AG04449 (cell line): ENCODE results near the gene NPW.
"Not testable (repeated sequence)": the region's sequence is repeated elsewhere in the genome, so short reads cannot be mapped to it uniquely, and the experiment has no call there.

Experiments
- CTCF ChIA-PET: fragments of 350-600 bp; formaldehyde crosslinking; extraction: SDS; loops from one replicate; lab custom pipeline; 2021; ENCODE audit warnings: antibody characterized with exemption; lab: Yijun Ruan, JAX
- POLR2A ChIA-PET: fragments of 400-600, 350-600 bp; formaldehyde crosslinking; extraction: SDS; loops from one replicate; lab custom pipeline; 2020; ENCODE audit warnings: antibody characterized with exemption, inconsistent platforms; lab: Yijun Ruan, JAX
- DNase-seq: peaks from one replicate; pipeline ENCODE4 v3.0.0-alpha.2; 2010; ENCODE audit warnings: low read depth, low spot score
- H3K4me3 ChIP-seq: 2 replicates; pipeline ENCODE4 v1.5.1; 2011; ENCODE audit warnings: low read depth, mild to moderate bottlenecking, control low read depth, low read length
- CTCF ChIP-seq: IDR thresholded peaks from one replicate; pipeline ENCODE4 v1.5.1; 2011; ENCODE audit warnings: mild to moderate bottlenecking, moderate library complexity, low read length, control low read depth, inconsistent platforms; ENCODE audit not compliant: insufficient read depth; ENCODE audit errors: missing control alignments

Gene NPW

GRCh38 chr16:2007081-2007836, 12.3 kb upstream of the NPW start:
- CTCF ChIA-PET = interaction anchor here (1.0 to 10.6 kb wide), 5 partner anchors 9 to 133 kb away, joined by 3 to 176 read pairs (median 7); partner anchors contain the start of gene PKD1
- no peak for DNase-seq
- TF ChIP-seq CTCF = no peak
- POLR2A ChIA-PET = interaction anchor here (0.6 to 1.4 kb wide), 2 partner anchors 24 to 148 kb away, joined by 3 read pairs; partner anchors contain the start of gene TRAF7
- peak overlapping the region; percentile 72 for H3K4me3 ChIP-seq

- peak overlapping the region; percentile 72 for H3K4me3 ChIP-seq
- ChIA-PET POLR2A (interaction anchor here (0.6 to 1.4 kb wide), 3 partner anchors 12 to 147 kb away, joined by 3 read pairs; partner anchors contain the start of gene TRAF7), CTCF (interaction anchor here (1.0 to 10.6 kb wide), 5 partner anchors 10 to 132 kb away, joined by 3 to 176 read pairs (median 7); partner anchors contain the start of gene PKD1)
- no peak for DNase-seq
- no peak for TF ChIP-seq CTCF
These were observed 11.5 kb upstream of the NPW start for GRCh38 chr16:2008009-2008526.

GRCh38 chr16:2008631-2009163, 10.9 kb upstream of the NPW start:
- CTCF ChIA-PET = interaction anchor here (1.0 to 10.6 kb wide), 5 partner anchors 10 to 131 kb away, joined by 3 to 176 read pairs (median 7); partner anchors contain the start of gene PKD1
- H3K4me3 ChIP-seq = peak overlapping the region; percentile 72
- POLR2A ChIA-PET = interaction anchor here (0.7 to 1.4 kb wide), 5 partner anchors 13 to 147 kb away, joined by 3 read pairs; partner anchors contain the start of genes RPS2 and TRAF7
- no peak for DNase-seq
- no peak for TF ChIP-seq CTCF

GRCh38 chr16:2009164-2009711, 10.3 kb upstream of the NPW start:
- TF ChIP-seq CTCF = no peak
- ChIA-PET POLR2A (interaction anchor here (0.6 to 1.2 kb wide), 5 partner anchors 14 to 146 kb away, joined by 3 read pairs; partner anchors contain the start of genes RPS2 and TRAF7), CTCF (interaction anchor here (2.0 to 10.6 kb wide), 4 partner anchors 11 to 131 kb away, joined by 5 to 176 read pairs (median 7); partner anchors contain the start of gene PKD1)
- DNase-seq = no peak
- peak overlapping the region; percentile 72 for H3K4me3 ChIP-seq

- H3K4me3 ChIP-seq = peak within 1 kb of the TSS; percentile 83
- CTCF ChIA-PET = interaction anchor here (10.6 kb wide), 1 partner anchor 130 kb away, joined by 176 read pairs; the partner anchor contains the start of gene PKD1
- POLR2A ChIA-PET = interaction anchor here (0.6 to 1.2 kb wide), 2 partner anchors 26 to 145 kb away, joined by 3 read pairs; partner anchors contain the start of gene TRAF7
- no peak for TF ChIP-seq CTCF
- DNase-seq = no peak
These were observed 9.6 kb upstream of the NPW start, which contains the start of gene ZNF598 for GRCh38 chr16:2009791-2010510. Gene ZNF598, minus strand, starts transcription at chr16:2009821.

- H3K4me3 ChIP-seq, DNase-seq: not testable (repeated sequence)
- POLR2A ChIA-PET = interaction anchor here (0.8 kb wide), 1 partner anchor 139 kb away, joined by 3 read pairs; no protein-coding TSS in a partner anchor
- CTCF ChIA-PET = interaction anchor here (1.4 to 5.4 kb wide), 4 partner anchors 9 to 136 kb away, joined by 3 to 44 read pairs (median 30); no protein-coding TSS in a partner anchor
These were observed 7.9 kb upstream of the NPW start for GRCh38 chr16:2011726-2012125.
